ENCODE results near the gene TMEM47.

The TMEM47 gene

GRCh38 chrX:34656842-34657725 is at the start of gene TMEM47:
Gene TMEM47 (minus strand): TSS chrX:34657285. CDS start chrX:34657029, 256 bp downstream.
- no peak for DNase-seq

DNA sequence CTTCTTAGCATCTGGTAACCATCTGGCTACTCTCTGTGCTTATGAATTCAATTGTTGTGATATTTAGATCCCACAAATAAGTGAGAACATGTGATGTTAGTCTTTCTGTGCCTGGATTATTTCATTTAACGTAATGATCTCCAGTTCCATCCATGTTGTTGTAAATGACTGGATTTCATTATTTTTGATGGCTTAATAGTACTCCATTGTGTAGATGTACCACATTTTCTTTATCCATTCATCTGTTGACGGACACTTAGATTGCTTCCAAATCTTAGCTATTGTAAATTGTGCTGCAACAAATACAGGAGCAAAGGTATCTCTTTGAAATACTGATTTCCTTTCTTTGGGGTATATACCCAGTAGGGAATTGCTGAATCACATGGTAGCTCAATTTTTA is 30.0 kb upstream of the TMEM47 start:
- DNase-seq: no peak

DNA sequence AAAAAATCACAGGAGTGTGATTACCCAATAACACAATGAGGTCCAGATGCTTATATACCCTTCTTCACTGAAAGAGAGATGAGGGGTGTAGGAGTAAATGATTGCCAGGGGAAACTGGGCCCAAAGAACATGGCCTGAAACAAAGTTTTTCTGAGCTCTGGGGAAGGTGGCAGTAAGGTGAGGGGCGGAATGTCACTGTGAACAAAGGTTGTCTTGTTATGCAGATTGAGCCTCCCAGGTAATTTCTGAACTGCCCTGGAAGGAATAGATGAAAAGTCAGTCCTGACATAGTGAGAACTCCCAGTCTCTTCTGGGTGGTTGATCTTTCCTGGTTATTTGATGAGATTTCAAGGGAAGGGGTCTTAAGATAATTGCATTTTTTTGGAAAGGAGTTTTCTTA is 2.5 kb upstream of the TMEM47 start:
- DNase-seq: no peak

- no peak for DNase-seq
Observed at GRCh38 chrX:34658326-34658725, 1.2 kb upstream of the TMEM47 start.

DNA sequence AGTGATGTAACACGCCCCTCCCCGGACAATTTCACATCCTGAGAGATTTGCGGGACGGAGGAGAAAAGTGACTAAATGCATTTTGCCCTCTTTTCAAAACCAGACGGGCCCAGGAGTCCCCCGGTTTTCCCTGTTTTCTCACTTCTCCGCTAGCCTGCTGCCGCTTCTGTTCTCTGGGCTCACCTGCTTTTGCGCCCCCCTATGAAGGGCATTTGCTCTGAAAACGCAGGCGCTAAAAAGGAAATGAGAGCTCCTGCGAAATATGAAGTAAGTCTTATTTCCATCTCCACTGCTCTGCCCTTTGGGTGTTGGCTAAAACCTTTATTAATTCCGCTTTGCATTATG is 613 bp upstream of the TMEM47 start:
- DNase-seq: no peak

DNA sequence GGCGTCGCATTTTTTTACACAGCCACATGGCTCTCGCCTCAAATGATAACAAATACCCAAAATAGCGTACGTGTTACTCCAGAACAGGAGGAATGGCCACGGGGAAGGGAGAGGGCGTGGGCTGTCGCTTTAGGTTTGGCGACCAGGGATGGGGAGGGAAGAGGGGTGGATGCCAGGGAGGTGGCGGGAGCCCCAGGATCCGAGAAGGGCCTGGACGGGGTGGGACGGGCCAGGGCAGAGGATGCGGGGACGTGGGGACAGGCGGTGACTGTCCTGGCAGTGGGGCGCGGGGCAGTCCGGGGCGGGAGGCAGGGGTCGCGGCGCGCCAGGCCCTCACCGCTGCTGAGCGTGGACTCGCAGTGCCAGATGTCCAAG is 631 bp downstream of the TMEM47 start:
- DNase-seq: no peak

GRCh38 chrX:34655501-34656455 is 1.3 kb downstream of the TMEM47 start:
- no peak for DNase-seq

- DNase-seq: no peak
Observed at GRCh38 chrX:34654696-34655490, 2.2 kb downstream of the TMEM47 start.

DNA sequence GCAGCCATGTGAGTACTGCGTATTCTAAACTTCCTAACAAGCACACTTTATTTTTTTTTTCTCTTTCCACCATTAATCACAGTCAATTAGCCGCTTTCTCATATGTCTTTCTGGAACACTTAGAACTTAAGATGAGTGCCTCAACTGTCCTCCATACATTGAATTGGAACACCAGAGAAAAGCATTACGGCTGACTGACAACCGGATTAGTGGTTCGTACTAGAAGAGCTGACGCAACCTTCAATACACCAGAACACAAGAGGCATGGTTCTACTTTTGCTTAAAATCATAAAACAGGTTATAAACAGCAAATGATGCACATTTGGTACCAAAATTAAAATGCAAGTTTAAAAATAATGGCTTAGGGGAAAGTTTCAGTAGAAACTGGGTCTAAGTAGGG is 3.3 kb downstream of the TMEM47 start:
- DNase-seq: no peak

- DNase-seq: no peak
Observed at GRCh38 chrX:34642849-34643248, 14.2 kb downstream of the TMEM47 start.

- no peak for DNase-seq
Observed at GRCh38 chrX:34638116-34638515, 19.0 kb downstream of the TMEM47 start.

DNA sequence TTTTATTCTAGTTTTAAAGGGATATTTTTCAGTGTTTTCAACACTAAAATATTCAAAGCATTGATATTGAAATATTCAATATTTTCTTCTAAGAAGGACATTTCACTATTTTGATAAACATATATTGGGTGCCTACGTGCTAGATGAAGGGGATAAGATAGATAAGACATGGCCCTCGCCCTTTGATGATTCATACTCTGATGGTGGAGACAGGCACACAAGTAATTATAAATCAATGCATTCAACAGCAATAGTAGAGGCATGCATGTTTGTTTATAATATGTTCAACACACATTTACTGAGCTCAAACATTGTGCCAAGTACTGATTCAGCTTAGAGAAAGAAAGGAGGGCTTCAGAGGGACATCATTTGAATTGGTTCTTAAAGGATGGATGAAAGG is 22.7 kb downstream of the TMEM47 start:
- DNase-seq: no peak

GRCh38 chrX:34632384-34632783 is 24.7 kb downstream of the TMEM47 start:
- DNase-seq: no peak

GRCh38 chrX:34631479-34632220 is 25.4 kb downstream of the TMEM47 start:
- no peak for DNase-seq

GRCh38 chrX:34629572-34629971 is 27.5 kb downstream of the TMEM47 start:
- DNase-seq: no peak

GRCh38 chrX:34624416-34624815 is 32.7 kb downstream of the TMEM47 start:
- DNase-seq: no peak

DNA sequence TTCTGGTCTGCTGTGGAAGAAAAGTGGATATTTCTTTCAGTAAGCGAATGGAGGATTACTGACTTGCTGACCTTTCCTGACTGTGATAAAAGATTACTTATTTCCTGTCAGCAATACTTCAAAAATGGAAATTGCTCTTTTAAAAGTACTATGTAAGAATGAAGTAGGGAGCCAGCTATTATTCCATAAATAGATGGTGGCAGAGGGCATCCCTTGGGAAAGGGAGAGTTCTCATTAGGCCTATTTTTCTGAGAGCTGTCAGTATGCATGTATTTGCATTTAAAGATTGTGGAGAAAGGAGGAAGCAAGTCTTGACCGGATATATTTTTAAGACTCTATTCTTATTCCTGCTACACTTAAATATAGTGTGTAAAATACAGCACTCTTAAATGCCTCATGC is 37.2 kb downstream of the TMEM47 start:
- DNase-seq: no peak

DNA sequence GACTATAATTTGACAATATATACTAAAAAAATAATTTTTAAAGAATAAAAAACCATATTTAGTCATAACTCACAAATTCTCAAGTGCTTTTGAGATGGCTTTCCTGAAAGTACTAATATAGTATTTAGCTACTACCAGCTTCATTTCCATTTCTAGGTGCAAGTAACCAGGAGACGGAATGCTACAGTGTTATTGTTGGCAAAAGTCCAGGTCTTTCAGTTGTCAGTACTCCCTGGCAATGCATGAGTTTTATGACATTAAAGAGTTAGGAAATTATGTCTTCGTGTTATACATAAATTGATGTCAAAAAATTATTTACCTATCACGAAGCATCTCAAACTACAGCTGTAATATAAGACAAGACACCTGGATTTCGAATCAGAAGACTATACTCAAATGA is 45.0 kb downstream of the TMEM47 start:
- DNase-seq: no peak

DNA sequence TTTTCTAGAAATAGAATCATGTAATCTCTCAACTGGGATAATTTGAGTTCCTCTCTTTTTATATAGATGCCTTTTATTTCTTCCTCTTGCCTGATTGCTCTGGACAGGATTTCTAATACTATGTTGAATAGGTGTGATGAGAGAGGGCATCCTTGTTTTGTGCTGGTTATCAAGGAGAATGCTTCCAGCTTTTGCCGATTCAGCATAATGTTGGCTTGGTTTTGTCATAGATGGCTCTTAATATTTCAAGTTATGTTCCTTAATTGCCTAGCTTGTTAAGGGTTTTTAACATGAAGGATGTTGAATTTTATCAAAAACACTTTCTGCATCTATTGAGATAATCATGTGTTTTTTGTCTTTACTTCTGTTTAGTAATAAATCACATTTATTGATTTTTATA is 58.7 kb downstream of the TMEM47 start:
- no peak for DNase-seq

- DNase-seq: no peak
Observed at GRCh38 chrX:34586936-34587335, 70.1 kb downstream of the TMEM47 start.

GRCh38 chrX:34586346-34586911 is 70.7 kb downstream of the TMEM47 start:
- DNase-seq: no peak

DNA sequence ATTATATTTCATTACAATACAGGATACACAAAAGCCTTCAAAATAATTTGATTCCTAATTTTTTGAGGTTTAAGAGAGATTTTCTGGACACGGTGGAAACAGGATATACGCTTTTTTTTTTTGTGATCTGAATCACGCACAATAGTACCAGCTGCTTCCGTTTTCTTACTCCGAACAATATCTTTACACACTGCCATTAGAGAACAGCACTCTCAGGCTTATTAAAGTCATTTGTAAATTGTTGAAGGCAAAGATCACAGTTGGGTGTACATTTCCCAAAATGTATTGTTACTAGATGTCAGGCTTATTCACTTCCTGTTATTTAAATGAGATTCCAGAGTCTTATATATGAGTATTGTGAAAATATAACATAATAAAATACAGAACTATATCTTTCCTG is 71.5 kb downstream of the TMEM47 start:
- no peak for DNase-seq
